Naive thymus-derived CD4-positive, alpha-beta T cell (primary cell): ENCODE results near the gene MALT1. TPM values are rescaled to one million over a fixed set of nuclear protein-coding genes. Genes with fewer than 3 reads are reported as not detected.
A peak's percentile ranks its signal among the peaks of the same experiment; 100 is the strongest.

Experiments used
- ATAC-seq: fragments of 150-1000 bp; cut with Tn5 transposase; 2 replicates; pipeline ENCODE4 v1.10.0; 2021; ENCODE audit warnings: mild to moderate bottlenecking, moderate library complexity
- CTCF ChIA-PET: fragments of 350-600 bp; sonication (Branson Sonifier 250); formaldehyde crosslinking; loops from one replicate; lab custom pipeline; 2021; ENCODE audit warnings: antibody characterized with exemption; lab: Charles Lee
- POLR2A ChIA-PET: fragments of 350-600 bp; sonication (Branson Sonifier 250); formaldehyde crosslinking; loops from one replicate; lab custom pipeline; 2021; ENCODE audit warnings: antibody characterized with exemption, inconsistent platforms; lab: Charles Lee
- DNase-seq, 9 donors: peaks; one replicate each; pipeline versions ENCODE4 v3.0.0 to v3.0.0-alpha.2; 2020 to 2022; ENCODE audit warnings: mixed read lengths in 1 of 9
- H3K27ac ChIP-seq: one replicate; pipeline ENCODE4 v1.7.0; 2013; ENCODE audit warnings: mild to moderate bottlenecking, low read depth, low read length, moderate library complexity
- H3K27me3 ChIP-seq, 2 donors: one replicate each; pipeline ENCODE4 v1.7.0; 2013; ENCODE audit warnings: low read length in 2 of 2, mild to moderate bottlenecking in 2 of 2, moderate library complexity in 2 of 2; ENCODE audit not compliant: control insufficient read depth in 2 of 2, insufficient read depth in 2 of 2
- H3K36me3 ChIP-seq, 3 experiments: 1 replicate in 2 of 3; 2 replicates in 1 of 3; pipeline ENCODE4 v1.7.0; 2013; ENCODE audit warnings: low read length in 3 of 3, mild to moderate bottlenecking in 3 of 3, moderate library complexity in 1 of 3; ENCODE audit not compliant: insufficient read depth in 3 of 3, control insufficient read depth in 2 of 3
- H3K4me1 ChIP-seq, 2 donors: one replicate each; pipeline ENCODE4 v1.7.0; 2013; ENCODE audit warnings: low read length in 2 of 2, mild to moderate bottlenecking in 2 of 2, moderate library complexity in 1 of 2; ENCODE audit not compliant: control insufficient read depth in 2 of 2, insufficient read depth in 2 of 2
- H3K4me3 ChIP-seq: 2 replicates; pipeline ENCODE4 v1.7.0; 2013; ENCODE audit warnings: mild to moderate bottlenecking, low read length
- H3K9me3 ChIP-seq, 3 experiments: 1 replicate in 2 of 3; 2 replicates in 1 of 3; pipeline ENCODE4 v1.7.0; 2013; ENCODE audit warnings: low read length in 3 of 3; ENCODE audit not compliant: control insufficient read depth in 2 of 3
- H3K27ac Mint-ChIP-seq, 9 donors: one replicate each; pipeline ENCODE4 v1.8.0; 2020 to 2022; ENCODE audit warnings: mixed read lengths in 9 of 9, mild to moderate bottlenecking in 8 of 9, moderate library complexity in 5 of 9, inconsistent platforms in 2 of 9
- H3K27me3 Mint-ChIP-seq, 5 donors: one replicate each; pipeline ENCODE4 v1.8.0; 2021 to 2022; ENCODE audit warnings: mixed read lengths in 5 of 5, mild to moderate bottlenecking in 1 of 5
- H3K36me3 Mint-ChIP-seq, 5 donors: one replicate each; pipeline ENCODE4 v1.8.0; 2020 to 2022; ENCODE audit warnings: mixed read lengths in 5 of 5, mild to moderate bottlenecking in 3 of 5, inconsistent platforms in 1 of 5
- H3K4me1 Mint-ChIP-seq, 7 donors: one replicate each; pipeline ENCODE4 v1.8.0; 2020 to 2022; ENCODE audit warnings: mixed read lengths in 7 of 7, mild to moderate bottlenecking in 3 of 7, inconsistent platforms in 1 of 7
- H3K4me3 Mint-ChIP-seq, 10 donors: one replicate each; pipeline ENCODE4 v1.8.0; 2020 to 2022; ENCODE audit warnings: mild to moderate bottlenecking in 10 of 10, mixed read lengths in 10 of 10, moderate library complexity in 6 of 10, inconsistent platforms in 2 of 10
- H3K9me3 Mint-ChIP-seq, 11 donors: one replicate each; pipeline ENCODE4 v1.8.0; 2020 to 2022; ENCODE audit warnings: mixed read lengths in 11 of 11, mild to moderate bottlenecking in 4 of 11, inconsistent platforms in 1 of 11, moderate library complexity in 1 of 11
- intact Hi-C, 2 donors: fragments of 100-400 bp; cut with micrococcal nuclease; formaldehyde crosslinking; loops; one replicate each; pipeline ENCODE4 v1.15.1; 2023
- polyA plus RNA-seq, 2 donors: library from polyadenylated mRNA; unstranded; fragments of 300-500 nt; fragmentation: Illumina TruSeq; gene quantifications; one replicate each; pipeline ENCODE4 v1.2.3, GENCODE V29; 2021
- total RNA-seq, 6 experiments: library from RNA in 5 of 6; stranded (reverse) in 5 of 6; gene quantifications; 1 replicate in 5 of 6; 2 replicates in 1 of 6; pipeline ENCODE4 v1.2.3 and lab custom pipeline; 2021 to 2026

Gene MALT1
- total and polyA plus RNA-seq, 7 experiments from 2014 or later, result 43.8 to 101 (median 67.9) TPM

GRCh38 chr18:58766164-58766563, 94.9 kb downstream of the MALT1 start:
- Histone ChIP-seq H3K4me3 (no peak overlapping the region), H3K9me3 (no peaks in the 10 kb centered on the region), H3K4me1 (peaks cover 6 to 17% of the 10 kb centered on the region in 2 donors), H3K27me3 (peaks cover 0 to 10% of the 10 kb centered on the region in 2 donors), H3K27ac (no peak overlapping the region), H3K36me3 (no peaks in the 10 kb centered on the region)
- peak in 1 of 9 donors; percentile 8 for DNase-seq
- Mint-ChIP-seq H3K4me3 (no peak overlapping the region), H3K4me1 (peaks cover 0 to 32% (median 30%) of the 10 kb centered on the region in 7 donors), H3K27me3 (peaks cover 24 to 61% (median 32%) of the 10 kb centered on the region in 5 donors), H3K9me3 (peaks cover 0 to 1% (median 0%) of the 10 kb centered on the region in 11 donors), H3K27ac (no peak overlapping the region), H3K36me3 (no peaks in the 10 kb centered on the region)
- CTCF ChIA-PET, result interaction anchor here (0.7 to 6.9 kb wide), 7 partner anchors 20 to 444 kb away, joined by 3 to 148 read pairs (median 3); no protein-coding TSS in a partner anchor
- ATAC-seq, result no peak
- intact Hi-C loops, result loop anchor here in 1 of 2 donors (10.0 kb wide), 1 partner anchor 441 kb away; no protein-coding TSS in a partner anchor
- POLR2A ChIA-PET, result no interaction called here

- no peaks in the 10 kb centered on the region for H3K36me3 Mint-ChIP-seq
- intact Hi-C loops, result loop anchor here in 1 of 2 donors (10.0 kb wide), 1 partner anchor 442 kb away; no protein-coding TSS in a partner anchor
- Histone ChIP-seq H3K4me1 (peaks cover 6 to 17% of the 10 kb centered on the region in 2 donors), H3K9me3 (no peaks in the 10 kb centered on the region), H3K27ac (no peak overlapping the region), H3K4me3 (no peak overlapping the region), H3K36me3 (no peaks in the 10 kb centered on the region), H3K27me3 (peaks cover 0 to 10% of the 10 kb centered on the region in 2 donors)
- H3K9me3 Mint-ChIP-seq, result peaks cover 0 to 1% (median 0%) of the 10 kb centered on the region in 11 donors
- POLR2A ChIA-PET, result no interaction called here
- ATAC-seq, result no peak
- CTCF ChIA-PET, result interaction anchor here (0.7 to 6.9 kb wide), 5 partner anchors 133 to 445 kb away, joined by 3 to 148 read pairs (median 3); no protein-coding TSS in a partner anchor
- H3K4me3 Mint-ChIP-seq, result no peak overlapping the region
- no peak for DNase-seq
- peak overlapping the region in 1 of 9 donors; percentile 2 for H3K27ac Mint-ChIP-seq
- peaks cover 24 to 62% (median 35%) of the 10 kb centered on the region in 5 donors for H3K27me3 Mint-ChIP-seq
- peaks cover 0 to 24% (median 23%) of the 10 kb centered on the region in 7 donors for H3K4me1 Mint-ChIP-seq
These were observed 95.7 kb downstream of the MALT1 start for GRCh38 chr18:58766946-58767345.

- peaks cover 30 to 63% (median 37%) of the 10 kb centered on the region in 5 donors for H3K27me3 Mint-ChIP-seq
These were observed 97.2 kb downstream of the MALT1 start for GRCh38 chr18:58768293-58768974.

GRCh38 chr18:58769321-58769720, 98.1 kb downstream of the MALT1 start:
- Histone ChIP-seq H3K4me3 (no peak overlapping the region), H3K9me3 (no peaks in the 10 kb centered on the region), H3K36me3 (no peaks in the 10 kb centered on the region), H3K27me3 (peaks cover 0 to 10% of the 10 kb centered on the region in 2 donors), H3K27ac (no peak overlapping the region), H3K4me1 (peaks cover 2 to 11% of the 10 kb centered on the region in 2 donors)
- Mint-ChIP-seq H3K4me1 (peaks cover 0 to 16% (median 12%) of the 10 kb centered on the region in 7 donors), H3K36me3 (no peaks in the 10 kb centered on the region), H3K9me3 (peaks cover 0 to 1% (median 0%) of the 10 kb centered on the region in 11 donors), H3K4me3 (no peak overlapping the region), H3K27me3 (peaks cover 30 to 61% (median 37%) of the 10 kb centered on the region in 5 donors), H3K27ac (no peak overlapping the region)
- ChIA-PET CTCF (interaction anchor here (0.6 to 2.6 kb wide), 5 partner anchors 14 to 301 kb away, joined by 3 to 43 read pairs (median 5); no protein-coding TSS in a partner anchor), POLR2A (interaction anchor here (1.3 kb wide), 1 partner anchor 301 kb away, joined by 4 read pairs; no protein-coding TSS in a partner anchor)
- intact Hi-C loops, result loop anchor here in 1 of 2 donors (10.0 kb wide), 1 partner anchor 445 kb away; no protein-coding TSS in a partner anchor
- ATAC-seq (no peak), DNase-seq (no peak)

More at GRCh38 chr18:58768293-58768974, 97.2 kb downstream of the MALT1 start:
- no peaks in the 10 kb centered on the region for H3K9me3 ChIP-seq
- H3K36me3 ChIP-seq, result no peaks in the 10 kb centered on the region
- DNase-seq (peak; percentile 40 to 71 (median 60)), ATAC-seq (peak; percentile 89)
- H3K9me3 Mint-ChIP-seq, result peaks cover 0 to 1% (median 0%) of the 10 kb centered on the region in 11 donors
- H3K4me1 ChIP-seq, result peaks cover 6 to 17% of the 10 kb centered on the region in 2 donors
- H3K4me3 ChIP-seq, result no peak overlapping the region
- CTCF ChIA-PET, result interaction anchor here (0.7 to 2.6 kb wide), 17 partner anchors 9 to 318 kb away, joined by 3 to 43 read pairs (median 4); no protein-coding TSS in a partner anchor
- intact Hi-C loops, result loop anchor here (1.0 to 10.0 kb wide), 4 partner anchors 239 to 444 kb away; no protein-coding TSS in a partner anchor
- H3K27ac ChIP-seq, result no peak overlapping the region
- H3K27ac Mint-ChIP-seq, result no peak overlapping the region
- peaks cover 0 to 10% of the 10 kb centered on the region in 2 donors for H3K27me3 ChIP-seq
- POLR2A ChIA-PET, result interaction anchor here (1.3 kb wide), 1 partner anchor 302 kb away, joined by 4 read pairs; no protein-coding TSS in a partner anchor
- no peaks in the 10 kb centered on the region for H3K36me3 Mint-ChIP-seq
- H3K4me1 Mint-ChIP-seq, result peaks cover 0 to 19% (median 16%) of the 10 kb centered on the region in 7 donors
- peak overlapping the region in 8 of 10 donors; percentile 36 to 81 (median 66) for H3K4me3 Mint-ChIP-seq

- intact Hi-C loops, result no loop called here
- Histone ChIP-seq H3K36me3 (no peaks in the 10 kb centered on the region), H3K27me3 (peaks cover 0 to 4% of the 10 kb centered on the region in 2 donors), H3K4me1 (peaks cover 0 to 11% of the 10 kb centered on the region in 2 donors), H3K9me3 (no peaks in the 10 kb centered on the region), H3K27ac (no peak overlapping the region), H3K4me3 (no peak overlapping the region)
- no peak for DNase-seq
- H3K27ac Mint-ChIP-seq, result no peak overlapping the region
- H3K4me3 Mint-ChIP-seq, result no peak overlapping the region
- H3K4me1 Mint-ChIP-seq, result peaks cover 0 to 15% (median 11%) of the 10 kb centered on the region in 7 donors
- ATAC-seq, result no peak
- peaks cover 23 to 51% (median 30%) of the 10 kb centered on the region in 5 donors for H3K27me3 Mint-ChIP-seq
- POLR2A ChIA-PET, result interaction anchor here (0.6 to 1.1 kb wide), 2 partner anchors 7 to 97 kb away, joined by 3 read pairs; no protein-coding TSS in a partner anchor
- no peaks in the 10 kb centered on the region for H3K36me3 Mint-ChIP-seq
- CTCF ChIA-PET, result interaction anchor here (0.9 to 1.7 kb wide), 4 partner anchors 241 to 300 kb away, joined by 3 to 6 read pairs (median 4); no protein-coding TSS in a partner anchor
- H3K9me3 Mint-ChIP-seq, result no peaks in the 10 kb centered on the region
These were observed 99.3 kb downstream of the MALT1 start for GRCh38 chr18:58770601-58771000.

- ATAC-seq (no peak), DNase-seq (no peak)
- Histone ChIP-seq H3K4me1 (peaks cover 0 to 11% of the 10 kb centered on the region in 2 donors), H3K27ac (no peak overlapping the region), H3K9me3 (no peaks in the 10 kb centered on the region), H3K4me3 (no peak overlapping the region), H3K36me3 (no peaks in the 10 kb centered on the region), H3K27me3 (peaks cover 0 to 4% of the 10 kb centered on the region in 2 donors)
- H3K4me3 Mint-ChIP-seq, result no peak overlapping the region
- no peaks in the 10 kb centered on the region for H3K36me3 Mint-ChIP-seq
- intact Hi-C loops, result no loop called here
- CTCF ChIA-PET, result no interaction called here
- no peak overlapping the region for H3K27ac Mint-ChIP-seq
- H3K9me3 Mint-ChIP-seq, result no peaks in the 10 kb centered on the region
- H3K4me1 Mint-ChIP-seq, result peaks cover 0 to 15% (median 11%) of the 10 kb centered on the region in 7 donors
- POLR2A ChIA-PET, result no interaction called here
- peaks cover 13 to 41% (median 21%) of the 10 kb centered on the region in 5 donors for H3K27me3 Mint-ChIP-seq
These were observed 100.9 kb downstream of the MALT1 start for GRCh38 chr18:58772161-58772560.
